Type B pancreatic cell (in vitro differentiated cells): ENCODE results near the gene CELSR1. TPM values are rescaled to one million over a fixed set of nuclear protein-coding genes. Genes with fewer than 3 reads are reported as not detected.

Experiments
- DNase-seq: peaks from one replicate; pipeline ENCODE4 v3.0.0; 2021; ENCODE audit warnings: mixed read lengths; ENCODE audit not compliant: unreplicated experiment; ENCODE audit errors: extremely low spot score
- H3K27ac Mint-ChIP-seq: 2 replicates; pipeline ENCODE4 v1.8.0; 2021; ENCODE audit warnings: mild to moderate bottlenecking, mixed read lengths
- H3K27me3 Mint-ChIP-seq: 2 replicates; pipeline ENCODE4 v1.8.0; 2021; ENCODE audit warnings: mixed read lengths
- H3K36me3 Mint-ChIP-seq: 2 replicates; pipeline ENCODE4 v1.8.0; 2021; ENCODE audit warnings: mixed read lengths
- H3K4me1 Mint-ChIP-seq: one replicate; pipeline ENCODE4 v1.8.0; 2021; ENCODE audit warnings: mixed read lengths; ENCODE audit not compliant: unreplicated experiment
- H3K4me3 Mint-ChIP-seq: 2 replicates; pipeline ENCODE4 v1.8.0; 2021; ENCODE audit warnings: mild to moderate bottlenecking, mixed read lengths
- H3K9me3 Mint-ChIP-seq: 2 replicates; pipeline ENCODE4 v1.8.0; 2021; ENCODE audit warnings: mixed read lengths
- total RNA-seq: library from RNA; stranded (reverse); gene quantifications from 2 replicates; pipeline ENCODE4 v1.2.1, GENCODE V29; 2021; ENCODE audit warnings: low replicate concordance
- TF ChIP-seq, protein P1 (sequence below): fragments of 200-600 bp; sonication (generic); conservative IDR thresholded peaks from 2 replicates; pipeline ENCODE4 v1.5.0; 2021; ENCODE audit warnings: antibody characterized with exemption, mild to moderate bottlenecking

The CELSR1 gene
- total RNA-seq, 1 donor from 2014 or later = 27.8 TPM

DNA sequence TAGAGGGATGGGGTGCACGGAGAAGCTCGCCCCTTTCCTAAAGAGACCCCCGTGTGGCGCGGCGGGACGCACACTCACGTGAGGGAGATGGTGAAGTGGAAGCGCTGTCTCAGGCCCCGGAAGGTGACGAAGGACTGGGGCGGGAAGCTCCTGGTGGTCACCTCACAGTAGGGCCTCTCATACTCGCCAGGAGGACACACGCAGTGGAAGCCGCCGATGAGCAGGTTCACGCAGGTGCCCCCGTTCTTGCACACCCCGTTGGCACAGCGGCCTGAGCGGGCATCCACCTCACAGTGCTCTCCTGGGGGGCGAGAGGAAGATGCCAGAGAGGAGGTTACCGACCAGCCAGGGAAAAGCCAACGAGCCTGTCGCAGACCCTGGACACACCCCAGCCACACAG is 98.3 kb downstream of the CELSR1 start:
- no peaks in the 10 kb centered on the region for H3K9me3 Mint-ChIP-seq
- peaks cover 9% of the 10 kb centered on the region for H3K36me3 Mint-ChIP-seq
- TF ChIP-seq, protein P1, sequence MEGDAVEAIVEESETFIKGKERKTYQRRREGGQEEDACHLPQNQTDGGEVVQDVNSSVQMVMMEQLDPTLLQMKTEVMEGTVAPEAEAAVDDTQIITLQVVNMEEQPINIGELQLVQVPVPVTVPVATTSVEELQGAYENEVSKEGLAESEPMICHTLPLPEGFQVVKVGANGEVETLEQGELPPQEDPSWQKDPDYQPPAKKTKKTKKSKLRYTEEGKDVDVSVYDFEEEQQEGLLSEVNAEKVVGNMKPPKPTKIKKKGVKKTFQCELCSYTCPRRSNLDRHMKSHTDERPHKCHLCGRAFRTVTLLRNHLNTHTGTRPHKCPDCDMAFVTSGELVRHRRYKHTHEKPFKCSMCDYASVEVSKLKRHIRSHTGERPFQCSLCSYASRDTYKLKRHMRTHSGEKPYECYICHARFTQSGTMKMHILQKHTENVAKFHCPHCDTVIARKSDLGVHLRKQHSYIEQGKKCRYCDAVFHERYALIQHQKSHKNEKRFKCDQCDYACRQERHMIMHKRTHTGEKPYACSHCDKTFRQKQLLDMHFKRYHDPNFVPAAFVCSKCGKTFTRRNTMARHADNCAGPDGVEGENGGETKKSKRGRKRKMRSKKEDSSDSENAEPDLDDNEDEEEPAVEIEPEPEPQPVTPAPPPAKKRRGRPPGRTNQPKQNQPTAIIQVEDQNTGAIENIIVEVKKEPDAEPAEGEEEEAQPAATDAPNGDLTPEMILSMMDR = no peak
- H3K27me3 Mint-ChIP-seq = no peaks in the 10 kb centered on the region
- no peak for DNase-seq
- H3K4me1 Mint-ChIP-seq = peaks cover 6% of the 10 kb centered on the region
- H3K4me3 Mint-ChIP-seq = no peak overlapping the region
- H3K27ac Mint-ChIP-seq = no peak overlapping the region

DNA sequence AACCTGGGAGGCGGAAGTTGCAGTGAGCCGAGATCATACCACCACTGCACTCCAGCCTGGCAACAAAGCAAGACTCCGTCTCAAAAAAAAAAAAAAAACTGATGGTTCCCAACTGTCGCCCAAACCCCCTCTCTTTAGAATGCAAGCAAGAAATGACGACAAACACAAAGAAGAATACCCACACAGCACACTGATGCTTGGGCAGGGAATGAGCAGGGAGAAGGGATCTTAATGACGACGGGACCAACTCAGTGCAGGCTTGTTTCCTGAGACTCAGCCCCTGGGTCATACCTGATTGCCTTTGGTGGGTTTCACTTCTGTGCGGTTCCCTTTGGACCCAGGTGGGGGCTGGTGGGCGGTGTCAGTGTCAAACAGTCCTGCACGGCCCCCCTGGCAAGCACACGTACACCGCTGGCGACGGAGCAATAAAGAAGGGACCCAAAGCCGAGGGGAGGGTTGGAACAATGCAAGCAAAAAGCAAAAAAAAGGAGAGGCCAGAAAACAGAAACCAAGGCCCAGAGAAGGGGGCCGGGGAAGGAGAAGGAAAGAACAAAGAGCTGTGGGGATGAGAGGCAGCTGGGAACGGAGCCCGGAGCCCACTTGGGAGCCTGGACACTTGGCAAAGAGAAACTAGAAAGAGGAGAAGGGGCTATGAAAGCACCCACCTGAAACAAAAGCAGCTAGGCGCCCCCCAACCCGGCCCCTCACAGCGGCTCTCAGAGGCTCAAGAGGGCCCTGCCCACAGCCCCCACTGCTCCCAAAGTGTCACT is 99.6 kb downstream of the CELSR1 start:
- Mint-ChIP-seq H3K4me3 (no peak overlapping the region), H3K36me3 (peaks cover 8% of the 10 kb centered on the region), H3K9me3 (no peaks in the 10 kb centered on the region), H3K27ac (no peak overlapping the region), H3K27me3 (no peaks in the 10 kb centered on the region), H3K4me1 (no peaks in the 10 kb centered on the region)
- TF ChIP-seq, protein P1 = no peak
- DNase-seq = no peak

DNA sequence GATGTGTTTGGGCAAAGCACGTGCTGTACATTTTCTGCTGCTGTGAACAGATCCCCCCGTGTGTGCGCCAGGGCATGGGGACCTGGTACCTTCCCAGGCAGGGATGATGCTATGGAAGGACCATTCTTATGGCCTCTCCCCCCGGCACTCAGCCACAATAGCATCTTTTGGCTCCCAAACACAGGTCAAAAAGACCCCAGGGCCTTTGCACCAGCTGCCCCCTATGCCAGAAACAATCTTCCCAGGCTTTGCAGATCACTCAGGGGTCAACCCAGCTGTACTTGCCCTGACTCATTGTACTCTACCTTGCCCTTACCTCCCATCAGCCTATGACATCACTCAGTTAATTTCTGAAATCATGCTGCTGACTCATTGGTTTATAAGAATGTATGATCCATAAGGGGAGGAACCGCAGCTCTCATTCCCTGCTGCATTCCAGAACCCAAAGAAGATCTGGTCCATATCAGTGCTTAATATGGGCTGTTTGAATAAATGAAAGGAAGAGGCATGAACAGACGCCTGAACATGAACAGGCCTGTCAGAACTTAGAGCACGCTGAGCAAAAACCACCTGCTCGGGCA is 100.7 kb downstream of the CELSR1 start:
- TF ChIP-seq, protein P1 = no peak
- peaks cover 12% of the 10 kb centered on the region for H3K36me3 Mint-ChIP-seq
- no peaks in the 10 kb centered on the region for H3K9me3 Mint-ChIP-seq
- H3K4me3 Mint-ChIP-seq = no peak overlapping the region
- H3K27ac Mint-ChIP-seq = peak overlapping the region; percentile 49
- H3K4me1 Mint-ChIP-seq = no peaks in the 10 kb centered on the region
- H3K27me3 Mint-ChIP-seq = no peaks in the 10 kb centered on the region
- no peak for DNase-seq

DNA sequence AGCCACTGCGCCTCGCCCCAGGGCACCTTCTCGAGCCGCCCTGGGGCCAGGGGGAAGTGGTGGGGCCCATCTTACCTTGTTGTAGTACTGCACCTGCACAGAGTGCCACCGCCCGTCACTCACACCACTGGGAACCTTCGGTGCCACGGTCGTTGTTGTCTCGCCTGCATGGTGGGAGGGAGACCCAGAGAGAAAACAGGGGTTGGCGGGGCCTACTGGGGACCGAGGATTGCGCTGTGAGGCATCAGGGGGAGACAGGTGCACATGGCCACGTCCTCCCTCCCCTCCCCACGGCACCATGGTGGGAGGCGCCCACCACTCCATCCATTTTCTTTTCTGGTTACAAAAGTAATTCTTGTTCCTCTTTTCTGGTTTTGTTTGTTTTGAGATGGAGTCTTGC is 104.1 kb downstream of the CELSR1 start:
- Mint-ChIP-seq H3K9me3 (no peaks in the 10 kb centered on the region), H3K4me1 (peaks cover 5% of the 10 kb centered on the region), H3K36me3 (peaks cover 9% of the 10 kb centered on the region), H3K27ac (no peak overlapping the region), H3K4me3 (no peak overlapping the region), H3K27me3 (no peaks in the 10 kb centered on the region)
- TF ChIP-seq, protein P1 = no peak
- no peak for DNase-seq

DNA sequence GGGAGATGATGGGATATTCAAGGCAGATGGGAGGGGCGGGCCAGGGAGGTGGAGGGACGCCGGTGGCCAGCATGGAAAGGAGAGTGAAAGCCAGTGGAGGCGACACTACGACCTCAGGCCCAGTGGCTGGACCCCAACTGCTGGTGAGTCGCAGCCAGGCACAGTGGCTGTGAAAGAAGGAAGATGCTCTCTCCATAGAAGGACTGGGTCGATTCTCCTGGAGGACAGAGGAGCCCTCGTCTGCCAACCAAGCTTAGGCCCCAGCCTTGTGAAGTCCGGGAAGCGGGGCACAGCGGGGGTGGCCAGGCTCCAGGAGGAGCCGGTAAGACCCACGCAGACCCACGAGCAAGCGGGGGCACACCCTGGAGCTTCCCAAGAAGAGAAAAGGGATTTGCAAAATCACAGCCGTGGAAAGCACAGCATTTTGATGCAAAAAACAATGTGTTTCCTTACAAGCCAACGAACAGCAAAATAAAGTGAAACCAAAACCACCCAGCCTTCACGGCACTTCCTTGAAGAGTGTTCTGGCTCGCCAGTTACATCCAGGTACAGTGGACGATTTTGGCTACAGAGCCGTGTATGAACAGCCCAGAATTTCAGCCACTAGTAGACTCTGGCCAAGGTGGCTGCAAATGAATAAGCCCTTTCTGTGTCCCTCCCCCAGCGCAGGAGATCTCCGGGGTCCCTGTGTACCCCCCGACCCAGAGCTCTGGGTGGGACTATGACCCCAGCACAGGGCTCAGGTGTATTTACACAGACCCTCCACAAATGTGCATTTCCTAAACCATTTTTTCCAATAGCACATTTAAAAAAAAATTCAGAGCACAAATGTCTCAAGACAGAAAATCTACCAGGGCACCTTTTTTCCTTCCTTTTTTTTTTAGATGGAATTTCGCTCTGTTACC is 105.0 kb downstream of the CELSR1 start:
- Mint-ChIP-seq H3K36me3 (peaks cover 8% of the 10 kb centered on the region), H3K27me3 (no peaks in the 10 kb centered on the region), H3K4me1 (peaks cover 5% of the 10 kb centered on the region), H3K27ac (no peak overlapping the region), H3K4me3 (no peak overlapping the region), H3K9me3 (no peaks in the 10 kb centered on the region)
- DNase-seq = no peak
- TF ChIP-seq, protein P1 = no peak
